ENCODE measurements around the gene PPP2R2D.

DNA sequence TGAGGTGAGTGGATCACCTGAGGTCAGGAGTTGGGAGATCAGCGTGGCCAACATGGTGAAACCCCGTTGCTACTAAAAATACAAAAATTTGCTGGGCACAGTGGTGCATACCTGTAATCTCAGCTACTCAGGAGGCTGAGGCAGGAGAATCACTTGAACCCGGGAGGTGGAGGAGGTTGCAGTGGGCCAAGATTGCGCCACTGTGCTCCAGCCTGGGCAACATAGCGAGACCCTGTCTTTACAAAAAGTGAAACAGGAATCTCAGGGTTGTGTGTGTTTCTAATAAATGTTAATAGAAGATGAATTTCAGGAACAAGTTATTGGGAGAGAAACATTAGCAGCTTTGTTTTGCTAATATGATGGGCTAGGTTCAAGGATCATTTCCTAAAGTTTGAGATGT lies 19.9 kb downstream of the PPP2R2D start:
- TF ChIP-seq CTCF (conservative IDR thresholded peaks at IDR 0.05; ENCODE audit: low read length) (no peak), EZH2phosphoT487 (IDR thresholded peaks at IDR 0.05; ENCODE audit: borderline replicate concordance) (no peak)
